Neural cell (in vitro differentiated cells): Measurements from ENCODE around the gene ANXA9.

Experiments used
- EP300 ChIP-seq: fragments of 450-650 bp; conservative IDR thresholded peaks from 2 replicates; pipeline ENCODE4 v1.6.1; 2014; ENCODE audit warnings: antibody characterized with exemption, mild to moderate bottlenecking, moderate library complexity; ENCODE audit not compliant: poor library complexity, severe bottlenecking
- EZH2 ChIP-seq: fragments of 200-600, 300-800 bp; shearing (Covaris generic), sonication (generic); IDR thresholded peaks from 2 replicates; pipeline ENCODE4 v1.6.1; 2014; ENCODE audit warnings: antibody characterized with exemption, low read length, borderline replicate concordance, mild to moderate bottlenecking; ENCODE audit not compliant: insufficient read depth, poor library complexity, severe bottlenecking
- MXI1 ChIP-seq: fragments of 450-650 bp; conservative IDR thresholded peaks from 2 replicates; pipeline ENCODE4 v1.6.1; 2014; ENCODE audit warnings: antibody characterized with exemption, mild to moderate bottlenecking; ENCODE audit not compliant: poor library complexity, severe bottlenecking
- POLR2AphosphoS5 ChIP-seq: IDR thresholded peaks from 2 replicates; pipeline ENCODE4 v1.6.1; 2012
- RAD21 ChIP-seq: fragments of 450-650 bp; conservative IDR thresholded peaks from 2 replicates; pipeline ENCODE4 v1.6.1; 2014; ENCODE audit warnings: antibody characterized with exemption, mild to moderate bottlenecking, moderate library complexity
- REST ChIP-seq: IDR thresholded peaks from 2 replicates; pipeline ENCODE4 v1.6.1; 2012; ENCODE audit warnings: borderline replicate concordance
- SMC3 ChIP-seq: fragments of 450-650 bp; conservative IDR thresholded peaks from 2 replicates; pipeline ENCODE4 v1.6.1; 2014; ENCODE audit warnings: antibody characterized with exemption, mild to moderate bottlenecking, moderate library complexity; ENCODE audit not compliant: poor library complexity
- TAF1 ChIP-seq: IDR thresholded peaks from 2 replicates; pipeline ENCODE4 v1.6.1; 2012; ENCODE audit warnings: low read depth
- TF ChIP-seq, protein P1 (sequence below): fragments of 450-650 bp; IDR thresholded peaks from 2 replicates; pipeline ENCODE4 v1.5.1; 2014; ENCODE audit warnings: antibody characterized with exemption, mild to moderate bottlenecking, moderate library complexity; ENCODE audit not compliant: poor library complexity, severe bottlenecking

DNA sequence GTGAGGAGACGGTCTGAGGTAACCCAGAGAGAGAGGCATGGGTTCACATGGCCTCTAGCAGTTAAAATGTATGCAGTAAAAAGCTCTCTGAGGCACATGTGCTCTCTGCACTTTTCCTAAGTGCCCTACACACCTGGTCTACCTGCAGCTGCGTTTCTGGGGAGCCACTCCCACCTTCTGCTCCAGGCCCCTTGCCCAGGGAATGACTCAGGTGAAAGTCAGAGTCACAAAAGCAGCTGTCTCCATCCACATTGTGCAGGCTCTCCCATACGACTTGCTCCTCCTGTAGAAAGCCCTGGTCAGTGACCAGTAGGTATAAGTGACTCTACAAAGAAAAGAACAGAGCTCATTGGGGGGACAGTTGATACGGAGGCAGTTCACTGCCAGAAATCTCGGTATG is 15.9 kb downstream of the ANXA9 start:
- no peak for TF ChIP-seq EZH2
- no peak for TF ChIP-seq REST
- TF ChIP-seq, protein P1, sequence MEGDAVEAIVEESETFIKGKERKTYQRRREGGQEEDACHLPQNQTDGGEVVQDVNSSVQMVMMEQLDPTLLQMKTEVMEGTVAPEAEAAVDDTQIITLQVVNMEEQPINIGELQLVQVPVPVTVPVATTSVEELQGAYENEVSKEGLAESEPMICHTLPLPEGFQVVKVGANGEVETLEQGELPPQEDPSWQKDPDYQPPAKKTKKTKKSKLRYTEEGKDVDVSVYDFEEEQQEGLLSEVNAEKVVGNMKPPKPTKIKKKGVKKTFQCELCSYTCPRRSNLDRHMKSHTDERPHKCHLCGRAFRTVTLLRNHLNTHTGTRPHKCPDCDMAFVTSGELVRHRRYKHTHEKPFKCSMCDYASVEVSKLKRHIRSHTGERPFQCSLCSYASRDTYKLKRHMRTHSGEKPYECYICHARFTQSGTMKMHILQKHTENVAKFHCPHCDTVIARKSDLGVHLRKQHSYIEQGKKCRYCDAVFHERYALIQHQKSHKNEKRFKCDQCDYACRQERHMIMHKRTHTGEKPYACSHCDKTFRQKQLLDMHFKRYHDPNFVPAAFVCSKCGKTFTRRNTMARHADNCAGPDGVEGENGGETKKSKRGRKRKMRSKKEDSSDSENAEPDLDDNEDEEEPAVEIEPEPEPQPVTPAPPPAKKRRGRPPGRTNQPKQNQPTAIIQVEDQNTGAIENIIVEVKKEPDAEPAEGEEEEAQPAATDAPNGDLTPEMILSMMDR: no peak
- TF ChIP-seq TAF1: no peak
- TF ChIP-seq POLR2AphosphoS5: no peak
- TF ChIP-seq SMC3: no peak
- no peak for TF ChIP-seq MXI1
- no peak for TF ChIP-seq RAD21
- TF ChIP-seq EP300: no peak
